GM19463 (cell line): ENCODE results near the gene LPIN1.

Source experiments
- ATAC-seq: cut with Tn5 transposase; IDR thresholded peaks from one replicate; pipeline ENCODE4 v1.9.1; 2021; ENCODE audit warnings: mild to moderate bottlenecking, moderate library complexity; ENCODE audit not compliant: unreplicated experiment

The LPIN1 gene, protein sequence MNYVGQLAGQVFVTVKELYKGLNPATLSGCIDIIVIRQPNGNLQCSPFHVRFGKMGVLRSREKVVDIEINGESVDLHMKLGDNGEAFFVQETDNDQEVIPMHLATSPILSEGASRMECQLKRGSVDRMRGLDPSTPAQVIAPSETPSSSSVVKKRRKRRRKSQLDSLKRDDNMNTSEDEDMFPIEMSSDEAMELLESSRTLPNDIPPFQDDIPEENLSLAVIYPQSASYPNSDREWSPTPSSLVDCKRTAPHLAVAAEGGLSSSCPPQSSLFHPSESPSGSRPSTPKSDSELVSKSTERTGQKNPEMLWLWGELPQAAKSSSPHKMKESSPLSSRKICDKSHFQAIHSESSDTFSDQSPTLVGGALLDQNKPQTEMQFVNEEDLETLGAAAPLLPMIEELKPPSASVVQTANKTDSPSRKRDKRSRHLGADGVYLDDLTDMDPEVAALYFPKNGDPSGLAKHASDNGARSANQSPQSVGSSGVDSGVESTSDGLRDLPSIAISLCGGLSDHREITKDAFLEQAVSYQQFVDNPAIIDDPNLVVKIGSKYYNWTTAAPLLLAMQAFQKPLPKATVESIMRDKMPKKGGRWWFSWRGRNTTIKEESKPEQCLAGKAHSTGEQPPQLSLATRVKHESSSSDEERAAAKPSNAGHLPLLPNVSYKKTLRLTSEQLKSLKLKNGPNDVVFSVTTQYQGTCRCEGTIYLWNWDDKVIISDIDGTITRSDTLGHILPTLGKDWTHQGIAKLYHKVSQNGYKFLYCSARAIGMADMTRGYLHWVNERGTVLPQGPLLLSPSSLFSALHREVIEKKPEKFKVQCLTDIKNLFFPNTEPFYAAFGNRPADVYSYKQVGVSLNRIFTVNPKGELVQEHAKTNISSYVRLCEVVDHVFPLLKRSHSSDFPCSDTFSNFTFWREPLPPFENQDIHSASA

DNA sequence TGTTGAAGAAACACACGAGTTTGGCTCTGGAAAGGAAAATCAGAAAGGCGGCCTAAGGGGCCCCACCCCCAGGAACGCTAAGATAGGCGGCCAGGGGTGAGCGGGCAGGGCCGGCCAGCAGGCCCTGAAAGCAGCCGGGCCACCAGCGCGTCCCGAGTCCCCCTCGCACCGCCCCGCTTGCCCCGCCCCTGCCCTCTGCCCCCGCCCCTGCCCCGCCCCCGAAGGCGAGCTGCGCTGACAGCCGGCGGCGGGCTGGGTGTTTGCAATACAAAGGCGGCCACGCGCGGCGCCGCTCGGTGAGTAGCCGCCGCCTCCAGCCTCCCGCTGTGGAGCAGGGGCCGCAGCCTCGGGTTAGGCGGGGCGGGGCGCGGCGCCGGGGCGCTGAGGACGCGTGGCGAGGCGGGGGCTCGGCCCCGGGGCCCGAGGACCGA is at the start of gene LPIN1:
Gene LPIN1 (plus strand): TSS at position 257 of the 431 bp plus-strand sequence. CDS start 18,910 bp downstream, outside the sequence.
- ATAC-seq = peak; percentile 48

DNA sequence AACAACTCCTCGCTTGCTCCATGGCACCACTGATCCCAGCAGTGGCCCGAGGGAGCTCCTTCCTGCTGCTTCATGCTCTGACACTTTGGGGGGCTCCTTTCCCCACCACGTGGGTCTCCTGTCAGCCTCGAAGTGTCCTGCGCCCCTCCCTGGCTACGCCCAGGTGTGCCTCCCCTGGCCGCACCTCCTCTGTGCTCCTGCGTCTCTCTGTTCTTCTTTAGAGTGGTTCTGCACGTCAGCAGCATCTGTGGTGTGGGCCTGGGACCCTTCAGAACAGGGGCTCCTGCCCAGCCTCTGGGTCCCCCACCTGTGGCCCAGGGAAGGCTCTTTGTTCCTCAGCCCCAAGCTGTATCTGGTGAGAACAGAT is 49.7 kb upstream of the LPIN1 start:
- no peak for ATAC-seq

DNA sequence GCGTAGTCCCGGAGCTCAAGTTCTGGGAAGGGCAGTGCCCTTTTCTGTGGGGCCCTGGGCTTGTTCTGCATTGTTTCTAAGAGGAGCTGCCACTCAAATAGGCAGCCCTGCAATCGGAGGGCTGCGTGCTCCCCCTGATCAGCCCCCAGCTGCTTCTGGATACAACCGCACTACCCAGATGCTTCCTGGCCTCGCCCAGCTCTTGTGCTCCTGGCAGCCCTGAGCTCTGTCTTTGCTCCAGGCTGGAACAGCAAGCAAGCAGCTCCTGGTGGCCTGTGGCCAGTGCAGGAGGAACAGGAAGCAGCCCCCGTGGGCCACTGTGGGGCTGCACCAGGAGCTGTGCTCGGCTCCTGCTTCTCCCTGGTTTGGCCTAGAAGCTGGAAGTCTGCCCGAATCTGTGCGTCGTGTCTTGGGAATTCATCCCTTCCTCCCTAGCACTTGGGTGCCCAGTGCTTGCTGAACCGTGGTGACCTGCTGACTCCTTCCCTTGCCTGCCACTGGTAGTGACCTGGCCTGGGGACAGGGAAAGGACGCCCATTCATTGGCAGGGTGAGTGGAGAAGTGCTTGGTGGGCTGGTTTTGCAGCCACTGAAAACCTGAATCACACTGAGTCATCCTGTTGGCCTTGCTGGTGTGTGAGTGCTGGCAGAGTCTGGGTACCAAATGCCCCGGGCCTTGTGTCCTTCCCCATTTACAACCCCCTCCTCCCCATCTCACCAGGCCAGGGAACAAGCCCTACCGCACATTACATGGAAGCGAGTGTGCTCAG is 49.1 kb upstream of the LPIN1 start:
- no peak for ATAC-seq

DNA sequence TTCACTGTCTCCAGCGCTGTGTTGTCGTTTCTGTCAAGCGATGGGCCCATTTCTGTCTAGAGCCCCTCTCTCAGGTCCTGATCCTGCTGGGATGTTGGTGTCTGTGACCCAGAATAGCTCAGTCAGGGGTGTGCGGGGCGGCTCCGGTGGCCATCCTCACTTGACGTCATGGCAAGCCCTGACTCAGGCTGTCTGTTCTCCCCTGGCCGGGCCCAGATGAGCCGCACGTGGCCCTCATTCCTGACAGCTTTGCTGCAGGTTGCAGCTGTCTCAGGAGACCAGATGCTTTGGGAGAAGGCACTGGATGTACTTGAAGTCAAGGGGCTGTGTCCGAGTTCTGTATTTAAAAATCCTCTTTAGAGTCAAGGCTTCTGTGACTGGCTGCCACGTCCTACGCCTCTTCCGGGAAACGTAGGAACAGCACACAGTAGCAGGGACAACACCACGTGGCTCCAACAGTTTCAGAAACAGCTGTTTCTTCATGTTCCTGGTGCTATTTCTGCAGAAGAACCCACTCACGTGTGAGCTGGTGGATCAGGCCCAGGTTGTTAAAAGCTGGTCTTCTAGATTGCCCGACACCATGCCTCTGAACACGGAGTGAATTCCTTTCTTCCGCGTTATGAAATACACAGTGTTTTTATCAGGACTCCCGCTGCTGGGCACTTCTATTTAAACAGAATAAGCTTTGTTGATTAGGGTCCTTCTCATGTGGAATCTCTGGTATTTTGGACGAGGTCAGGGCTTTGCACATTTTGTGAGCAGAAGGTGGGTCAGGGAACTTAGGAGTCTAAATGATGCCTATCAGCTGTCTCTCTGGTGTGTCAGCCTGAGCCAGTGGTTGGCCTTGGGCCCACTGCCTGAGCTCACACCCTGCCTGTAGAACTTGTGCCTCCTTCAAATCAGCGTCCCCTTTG is 48.2 kb upstream of the LPIN1 start:
- ATAC-seq = no peak

DNA sequence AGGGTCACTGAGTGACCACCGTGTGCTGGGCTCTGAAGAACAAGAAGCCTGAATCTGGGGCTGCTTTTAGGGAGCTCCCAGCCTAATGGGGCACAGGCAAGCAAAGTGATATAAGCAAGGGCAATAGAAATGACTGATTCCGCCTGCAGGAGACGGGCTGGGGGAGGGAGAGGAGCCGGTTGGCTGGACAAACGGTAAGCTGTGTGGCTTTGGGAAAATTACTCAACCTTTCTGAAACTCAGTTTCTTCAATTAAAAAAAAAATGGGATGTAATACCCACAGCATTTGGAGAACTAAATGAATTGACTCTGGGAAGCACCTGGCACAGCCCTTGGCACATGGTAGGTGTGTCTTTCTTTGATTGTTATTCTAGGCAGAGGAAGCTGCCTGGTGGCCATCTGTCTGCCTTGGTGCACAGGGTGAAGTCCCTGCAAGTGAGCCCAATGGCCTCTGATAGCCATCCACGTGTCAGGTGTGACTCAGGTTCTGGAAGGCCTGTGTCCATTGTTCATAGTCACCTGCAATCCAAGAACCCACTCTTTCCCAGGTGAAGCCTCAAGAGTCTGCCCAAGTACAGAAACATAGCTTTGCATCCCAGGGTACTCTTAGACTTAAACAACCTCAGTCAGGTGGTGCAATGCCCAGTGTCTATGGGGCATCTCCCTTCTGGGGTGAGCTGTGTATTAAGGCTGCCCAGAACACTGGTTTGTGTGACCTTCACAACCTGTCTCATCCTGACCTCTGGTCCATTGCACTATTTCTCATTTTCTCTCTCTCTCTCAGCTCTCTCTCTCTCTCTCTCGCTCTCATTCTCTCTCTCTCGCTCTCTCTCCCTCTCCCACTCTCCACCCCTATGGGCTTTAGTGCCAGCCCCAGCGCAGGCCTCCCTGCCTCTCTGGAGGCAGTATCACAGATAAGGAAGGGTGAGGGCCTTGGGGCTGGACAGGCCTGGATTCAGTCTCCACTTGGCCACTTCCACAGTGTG is 46.5 kb upstream of the LPIN1 start:
- no peak for ATAC-seq

DNA sequence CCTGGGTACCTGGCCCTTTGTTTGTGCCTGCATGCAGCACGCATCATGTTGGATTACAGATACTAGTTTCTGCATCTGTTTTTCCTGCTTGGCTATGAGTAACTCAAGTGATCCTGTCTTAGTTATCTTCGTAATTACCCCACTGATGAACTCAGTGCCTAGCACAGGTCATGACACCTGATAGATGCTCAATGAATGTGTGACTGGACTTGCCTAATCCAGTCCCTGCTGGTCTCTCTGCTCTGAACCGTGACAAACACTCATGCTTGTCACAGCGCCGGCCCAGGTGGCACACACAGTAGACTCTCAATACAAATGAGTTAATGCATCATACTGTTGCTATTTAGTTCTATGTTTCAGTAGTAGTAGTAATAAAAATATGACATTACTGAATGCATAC is 45.2 kb upstream of the LPIN1 start:
- ATAC-seq = no peak

DNA sequence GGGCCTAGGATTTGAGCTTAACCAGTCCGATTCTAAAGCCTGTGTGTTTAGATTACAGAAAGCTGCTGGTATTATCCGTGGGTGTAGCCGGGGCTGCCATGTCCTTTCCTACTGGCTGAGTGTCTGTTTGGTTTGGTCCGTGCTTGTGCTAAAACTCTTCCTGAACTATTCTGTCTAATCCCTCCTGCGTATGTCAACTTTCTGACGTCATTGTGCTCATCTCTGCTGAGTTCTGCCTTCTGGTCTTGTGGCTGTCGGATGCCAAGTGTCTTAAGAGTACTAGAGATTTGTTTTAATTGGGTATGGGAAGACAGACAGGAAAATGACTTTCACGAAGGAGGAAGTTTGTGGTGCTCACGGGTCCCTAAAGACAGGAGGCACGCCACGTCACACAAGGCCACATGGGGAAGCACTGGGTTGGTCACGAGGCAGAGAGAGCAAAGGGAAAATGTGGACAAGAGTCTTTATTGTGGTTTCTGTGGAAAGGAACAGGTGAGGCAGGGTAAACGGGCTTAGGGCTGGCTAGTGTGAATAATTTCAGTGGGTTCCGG is 44.6 kb upstream of the LPIN1 start:
- ATAC-seq = peak; percentile 44

DNA sequence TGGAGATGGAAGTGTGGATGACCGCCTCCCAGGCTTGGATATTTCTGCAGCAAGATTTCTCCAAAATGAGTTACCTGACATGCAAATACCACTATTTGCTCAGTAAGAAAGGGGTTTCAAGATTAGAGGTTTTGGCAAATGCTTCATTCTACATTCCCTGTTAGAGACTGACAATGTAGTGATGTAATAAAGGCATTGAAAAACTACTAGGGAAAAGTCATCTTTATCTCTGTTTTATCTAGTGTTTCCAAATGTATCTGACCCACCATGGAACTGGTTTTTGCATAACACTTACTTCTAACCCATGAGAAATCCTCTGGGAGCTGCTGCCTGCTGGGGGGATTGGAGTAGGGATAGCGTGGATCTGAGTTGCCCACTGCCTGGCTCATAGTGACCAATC is 43.5 kb upstream of the LPIN1 start:
- no peak for ATAC-seq

DNA sequence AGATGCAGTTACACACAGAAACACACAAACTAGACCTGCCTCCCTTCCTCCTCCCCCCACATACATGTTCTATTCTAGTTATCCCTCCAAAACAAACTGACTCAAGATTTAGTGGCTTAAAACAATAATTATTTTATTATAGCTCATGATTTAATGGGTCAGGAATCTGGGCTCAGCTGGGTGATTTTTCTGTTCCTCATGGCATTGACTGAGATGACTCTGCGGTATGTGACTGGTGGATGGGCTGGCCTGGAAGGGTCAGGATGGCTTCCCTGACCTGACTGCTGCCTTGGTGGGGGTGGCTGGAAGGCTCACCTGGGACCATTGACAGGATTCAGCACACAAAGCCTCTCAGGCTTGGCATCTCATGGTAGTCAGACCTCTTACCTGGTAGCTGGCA is 42.7 kb upstream of the LPIN1 start:
- no peak for ATAC-seq

DNA sequence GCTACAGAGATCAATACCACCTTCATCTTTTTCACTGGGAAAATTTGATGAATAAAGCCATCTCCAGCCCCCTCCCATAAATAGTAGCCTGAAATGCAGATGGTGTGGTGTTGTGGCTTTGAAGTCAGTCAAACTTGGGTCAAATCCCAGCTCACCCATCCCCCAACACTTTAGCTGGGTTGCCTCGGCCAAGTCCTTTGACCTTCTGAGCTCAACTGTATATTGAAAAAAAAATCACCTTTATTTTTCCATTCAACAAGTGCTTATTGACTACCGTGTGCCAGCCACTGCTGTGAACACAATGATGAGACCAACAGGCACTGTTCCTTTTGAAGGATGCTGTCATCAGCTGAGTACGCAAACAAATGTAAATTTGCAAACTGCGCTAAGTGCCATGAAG is 41.4 kb upstream of the LPIN1 start:
- ATAC-seq = no peak

DNA sequence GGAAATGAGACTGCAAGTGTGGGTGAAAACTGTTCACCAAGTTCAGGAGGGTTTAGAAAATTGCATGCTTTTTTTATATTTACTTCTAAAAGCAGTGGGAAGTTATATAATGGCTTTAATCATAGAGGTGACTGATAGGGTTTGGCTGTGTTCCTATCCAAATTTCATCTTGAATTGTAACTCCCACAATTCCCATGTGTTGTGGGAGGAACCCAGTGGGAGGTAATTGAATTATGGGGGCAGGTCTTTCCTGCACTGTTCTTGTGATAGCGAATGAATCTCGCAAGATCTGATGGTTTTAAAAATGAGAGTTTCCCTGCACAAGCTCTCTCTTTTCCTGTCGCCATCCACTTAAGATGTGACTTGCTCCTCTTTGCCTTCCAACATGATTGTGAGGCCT is 40.7 kb upstream of the LPIN1 start:
- no peak for ATAC-seq

DNA sequence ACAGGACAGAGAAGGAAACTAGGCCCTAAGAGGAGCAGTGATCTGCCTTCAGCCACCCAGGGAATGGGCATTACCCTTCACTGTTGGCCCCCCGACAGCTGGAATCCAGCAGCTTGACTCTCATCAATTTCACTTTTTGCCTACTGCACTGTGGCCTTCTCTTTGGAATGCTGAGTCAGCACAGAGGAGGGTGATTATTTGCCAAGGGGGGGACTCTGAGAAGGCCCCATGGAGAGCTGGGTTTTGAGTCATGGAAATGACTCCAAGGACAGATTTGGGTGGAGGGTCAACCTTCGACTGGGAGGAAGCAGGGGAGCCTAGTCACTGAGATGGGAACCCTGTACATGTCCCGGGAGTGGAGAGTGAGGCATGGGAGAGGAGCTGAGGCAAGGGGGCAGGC is 38.3 kb upstream of the LPIN1 start:
- no peak for ATAC-seq

DNA sequence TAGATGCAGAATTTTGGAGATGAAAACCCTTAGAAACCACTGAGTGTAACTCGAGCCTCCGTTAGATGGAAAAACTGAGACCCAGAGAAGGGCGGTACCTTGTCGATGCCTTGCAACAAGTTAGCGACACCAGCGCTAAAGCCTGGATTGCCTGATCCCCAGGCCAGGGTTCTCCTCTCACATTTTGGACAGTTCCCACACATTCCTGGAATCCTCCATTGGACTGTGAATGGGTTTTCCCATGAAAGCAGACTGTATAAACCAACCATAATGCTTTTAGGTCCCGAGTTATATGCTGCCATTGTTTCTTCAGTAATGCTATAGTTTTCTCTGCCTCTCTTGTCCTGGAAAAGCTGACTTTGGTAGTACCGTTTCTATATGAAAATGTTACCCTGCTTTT is 37.1 kb upstream of the LPIN1 start:
- no peak for ATAC-seq

DNA sequence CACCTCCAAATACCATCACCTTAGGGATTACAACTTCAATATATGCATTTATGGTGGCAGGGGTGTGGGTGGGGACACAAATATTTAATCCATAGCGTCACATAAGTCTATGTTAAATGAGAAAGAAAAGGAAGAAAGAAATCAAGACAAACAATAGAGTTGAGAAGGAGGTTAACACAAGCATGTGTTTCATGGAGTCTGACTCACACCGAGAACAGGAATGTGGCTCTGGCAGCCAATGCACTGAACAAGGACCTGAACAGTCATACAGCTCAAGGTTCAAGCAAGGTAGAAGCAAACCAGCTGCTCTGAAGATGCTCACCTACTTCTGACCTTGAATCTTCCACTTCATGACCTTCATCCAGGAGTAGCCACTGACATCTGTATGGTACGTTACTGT is 36.2 kb upstream of the LPIN1 start:
- ATAC-seq = no peak

DNA sequence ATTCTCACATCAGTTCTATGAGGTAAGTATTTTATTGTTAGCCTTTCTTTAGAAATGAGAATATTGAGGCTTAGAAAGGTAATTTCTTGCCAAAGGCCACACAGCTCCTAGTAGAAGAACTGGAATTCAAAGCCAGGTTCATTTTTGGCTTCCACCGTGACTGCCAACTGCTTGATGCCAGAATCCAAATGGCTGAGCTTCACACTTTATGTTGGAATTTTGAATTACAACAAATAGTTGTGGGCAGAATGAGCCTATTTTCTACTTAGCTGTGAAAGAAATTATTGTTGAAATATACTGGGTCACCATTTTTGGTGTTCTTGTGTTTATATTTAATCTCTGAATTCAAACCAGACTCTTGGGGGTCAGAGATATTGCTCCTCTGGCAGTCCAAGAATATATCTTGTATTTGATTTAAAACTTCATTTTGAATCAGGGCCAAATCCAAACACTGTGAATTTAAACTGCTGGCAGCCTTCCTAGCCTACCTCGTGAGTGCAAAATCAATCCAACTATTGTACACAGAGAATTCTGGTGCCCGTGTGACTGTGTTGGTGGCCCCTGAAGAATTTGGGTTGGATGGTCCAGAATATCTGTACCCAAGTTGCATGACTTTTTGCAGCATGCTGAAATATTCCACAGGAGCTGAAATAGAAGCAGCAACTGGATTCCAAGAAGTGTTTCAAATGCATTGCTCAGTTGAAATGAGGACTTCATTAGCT is 35.6 kb upstream of the LPIN1 start:
- ATAC-seq = no peak

DNA sequence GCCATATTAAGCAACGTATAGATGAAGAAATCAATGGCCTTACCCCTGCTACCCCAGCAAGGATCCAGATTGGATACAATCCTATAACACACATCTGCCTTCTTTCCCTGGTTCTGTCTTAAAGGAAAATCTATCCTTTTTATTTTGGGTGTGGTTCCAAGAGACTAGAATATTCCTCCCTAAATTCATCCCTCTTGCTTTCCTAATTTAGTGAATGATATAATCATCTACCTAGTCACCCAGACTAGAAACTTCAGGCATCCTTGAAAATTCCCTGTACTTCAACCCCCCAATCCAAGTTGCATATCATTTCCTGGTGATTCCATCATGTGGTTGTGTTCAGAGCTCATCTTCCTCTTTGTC is 35.1 kb upstream of the LPIN1 start:
- no peak for ATAC-seq

DNA sequence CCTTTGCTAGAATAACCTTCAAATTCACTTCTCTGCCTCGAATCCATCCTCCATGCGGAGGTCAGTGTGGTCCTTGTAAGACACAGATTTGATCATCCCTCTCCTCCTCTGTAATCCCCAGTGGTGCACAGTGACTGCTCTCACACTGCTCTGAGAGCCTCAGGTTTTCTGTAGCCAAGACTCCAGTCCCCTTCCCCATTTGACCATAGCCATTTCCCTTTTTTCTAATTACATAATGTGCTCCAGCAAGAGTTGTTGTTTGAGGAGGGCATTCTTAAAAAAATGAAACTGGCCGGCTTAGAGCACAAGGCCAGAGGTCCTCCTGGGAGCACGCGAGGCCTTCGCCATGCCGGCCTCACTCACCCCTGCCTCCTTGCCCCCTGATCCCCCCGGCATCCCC is 34.7 kb upstream of the LPIN1 start:
- no peak for ATAC-seq

DNA sequence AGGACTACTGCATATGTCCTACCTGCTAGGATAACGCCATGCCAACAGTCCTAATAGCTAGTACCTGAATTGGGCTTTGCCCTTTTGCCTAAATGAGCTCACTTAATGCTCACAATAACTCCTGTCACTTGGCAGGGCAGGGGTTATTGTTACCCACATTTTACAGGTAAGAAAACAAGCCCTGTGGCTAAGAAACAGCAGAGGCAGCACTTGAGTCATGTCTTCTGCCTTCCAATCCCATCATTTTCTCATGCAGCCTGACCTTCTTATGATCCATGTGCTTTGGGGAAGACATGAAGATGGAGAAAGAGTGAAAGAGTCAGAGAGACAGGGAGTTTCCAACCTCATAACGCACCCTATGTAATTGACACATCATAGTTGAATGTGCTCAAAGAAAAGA is 33.6 kb upstream of the LPIN1 start:
- ATAC-seq = no peak
